OCI-LY1 (cell line): ENCODE data around the gene CELF2.

Experiments
- H2AFZ ChIP-seq: fragments of 200-600 bp; sonication (generic), shearing (Covaris generic); 2 replicates; pipeline ENCODE4 v1.6.0; 2014; ENCODE audit warnings: antibody characterized with exemption, mild to moderate bottlenecking, low read length
- H3F3A ChIP-seq: fragments of 200-600 bp; sonication (generic), shearing (Covaris generic); 2 replicates; pipeline ENCODE4 v1.6.0; 2014; ENCODE audit warnings: mild to moderate bottlenecking, antibody characterized with exemption, low read length, moderate library complexity; ENCODE audit not compliant: insufficient read depth
- H3K27ac ChIP-seq: fragments of 200-600 bp; sonication (generic); 2 replicates; pipeline ENCODE4 v1.5.1; 2014; ENCODE audit warnings: low read length, mixed run types, mild to moderate bottlenecking, low read depth; ENCODE audit not compliant: poor library complexity, severe bottlenecking
- H3K27me3 ChIP-seq: fragments of 200-600 bp; sonication (generic); 2 replicates; pipeline ENCODE4 v1.6.0; 2014; ENCODE audit warnings: antibody characterized with exemption, mild to moderate bottlenecking, low read length, moderate library complexity; ENCODE audit not compliant: insufficient read depth
- H3K36me3 ChIP-seq: fragments of 200-600 bp; sonication (generic); 2 replicates; pipeline ENCODE4 v1.6.1; 2014; ENCODE audit warnings: mild to moderate bottlenecking, antibody characterized with exemption, low read length, moderate library complexity, mixed read lengths; ENCODE audit not compliant: insufficient read depth
- H3K4me1 ChIP-seq: fragments of 200-600 bp; sonication (generic); 2 replicates; pipeline ENCODE4 v1.5.1; 2014; ENCODE audit warnings: mild to moderate bottlenecking, low read length, moderate library complexity; ENCODE audit not compliant: insufficient read depth, severe bottlenecking
- H3K4me2 ChIP-seq: fragments of 200-600 bp; sonication (generic), shearing (Covaris generic); 2 replicates; pipeline ENCODE4 v1.6.1; 2014; ENCODE audit warnings: low read length
- H3K4me3 ChIP-seq: fragments of 200-600 bp; sonication (generic); 2 replicates; pipeline ENCODE4 v1.5.1; 2014; ENCODE audit warnings: low read length, low read depth, mild to moderate bottlenecking, mixed read lengths; ENCODE audit not compliant: poor library complexity, severe bottlenecking
- H3K79me2 ChIP-seq: fragments of 200-600 bp; shearing (Covaris generic); 2 replicates; pipeline ENCODE4 v1.6.1; 2016; ENCODE audit warnings: mixed run types, low read length, mixed read lengths; ENCODE audit not compliant: insufficient read depth
- H3K9ac ChIP-seq: fragments of 200-600 bp; sonication (generic), shearing (Covaris generic); 2 replicates; pipeline ENCODE4 v1.6.1; 2014; ENCODE audit warnings: mild to moderate bottlenecking, low read length, mixed read lengths
- H3K9me2 ChIP-seq: fragments of 200-600 bp; sonication (generic), shearing (Covaris generic); 2 replicates; pipeline ENCODE4 v1.6.1; 2014; ENCODE audit warnings: low read depth, mild to moderate bottlenecking, low read length, mixed read lengths
- H3K9me3 ChIP-seq: fragments of 200-600 bp; shearing (Covaris generic); 2 replicates; pipeline ENCODE4 v1.6.1; 2014; ENCODE audit warnings: low read length, mixed read lengths
- H4K20me1 ChIP-seq: fragments of 200-600 bp; sonication (generic), shearing (Covaris generic); 2 replicates; pipeline ENCODE4 v1.6.0; 2016; ENCODE audit warnings: mild to moderate bottlenecking, low read length; ENCODE audit not compliant: insufficient read depth
- CTCF ChIP-seq: fragments of 200-600 bp; sonication (generic), shearing (Covaris generic); IDR thresholded peaks from 2 replicates; pipeline ENCODE4 v1.5.1; 2017; ENCODE audit warnings: mild to moderate bottlenecking, antibody characterized with exemption, low read length, moderate library complexity, mixed read lengths
- EZH2 ChIP-seq: fragments of 200-600 bp; sonication (generic), shearing (Covaris generic); IDR thresholded peaks from 2 replicates; pipeline ENCODE4 v1.8.0; 2017; ENCODE audit warnings: borderline replicate concordance, mixed run types, mild to moderate bottlenecking, antibody characterized with exemption, low read length, moderate library complexity, mixed read lengths

Gene CELF2

GRCh38 chr10:11011436-11011835 lies 6.2 kb upstream of the CELF2 start:
- Histone ChIP-seq H3K27me3 (no peaks in the 10 kb centered on the region), H3F3A (no peaks in the 10 kb centered on the region), H2AFZ (no peak overlapping the region), H4K20me1 (no peaks in the 10 kb centered on the region), H3K9me2 (no peaks in the 10 kb centered on the region), H3K4me2 (no peak overlapping the region), H3K36me3 (no peaks in the 10 kb centered on the region), H3K9ac (no peak overlapping the region), H3K4me3 (no peak overlapping the region), H3K27ac (no peak overlapping the region), H3K79me2 (no peaks in the 10 kb centered on the region), H3K9me3 (no peaks in the 10 kb centered on the region), H3K4me1 (no peaks in the 10 kb centered on the region)
- TF ChIP-seq EZH2, result no peak

GRCh38 chr10:11011984-11012383 lies 5.7 kb upstream of the CELF2 start:
- TF ChIP-seq CTCF, result no peak
- TF ChIP-seq EZH2, result no peak
- Histone ChIP-seq H3K27ac (no peak overlapping the region), H3F3A (no peaks in the 10 kb centered on the region), H2AFZ (no peak overlapping the region), H3K9ac (no peak overlapping the region), H3K4me3 (no peak overlapping the region), H3K4me1 (no peaks in the 10 kb centered on the region), H3K36me3 (no peaks in the 10 kb centered on the region), H3K27me3 (no peaks in the 10 kb centered on the region), H4K20me1 (no peaks in the 10 kb centered on the region), H3K9me2 (no peaks in the 10 kb centered on the region), H3K4me2 (no peak overlapping the region), H3K9me3 (no peaks in the 10 kb centered on the region), H3K79me2 (no peaks in the 10 kb centered on the region)

- H4K20me1 ChIP-seq, result no peaks in the 10 kb centered on the region
- no peaks in the 10 kb centered on the region for H3K27me3 ChIP-seq
- H2AFZ ChIP-seq, result no peak overlapping the region
- H3F3A ChIP-seq, result no peaks in the 10 kb centered on the region
- no peak overlapping the region for H3K4me3 ChIP-seq
- no peak for TF ChIP-seq EZH2
- no peak for TF ChIP-seq CTCF
- H3K9me3 ChIP-seq, result no peaks in the 10 kb centered on the region
- no peaks in the 10 kb centered on the region for H3K79me2 ChIP-seq
- no peak overlapping the region for H3K9ac ChIP-seq
- H3K4me1 ChIP-seq, result no peaks in the 10 kb centered on the region
- H3K9me2 ChIP-seq, result no peaks in the 10 kb centered on the region
- H3K36me3 ChIP-seq, result no peaks in the 10 kb centered on the region
- no peak overlapping the region for H3K4me2 ChIP-seq
- H3K27ac ChIP-seq, result no peak overlapping the region
Measured at GRCh38 chr10:11012421-11013295, 5.0 kb upstream of the CELF2 start.

GRCh38 chr10:11013836-11014235 lies 3.8 kb upstream of the CELF2 start:
- Histone ChIP-seq H3K4me2 (no peak overlapping the region), H3K9ac (no peak overlapping the region), H3F3A (no peaks in the 10 kb centered on the region), H3K4me3 (no peak overlapping the region), H4K20me1 (no peaks in the 10 kb centered on the region), H3K9me3 (no peaks in the 10 kb centered on the region), H3K4me1 (no peaks in the 10 kb centered on the region), H3K79me2 (no peaks in the 10 kb centered on the region), H3K27ac (no peak overlapping the region), H3K27me3 (no peaks in the 10 kb centered on the region), H3K9me2 (no peaks in the 10 kb centered on the region), H2AFZ (no peak overlapping the region), H3K36me3 (no peaks in the 10 kb centered on the region)
- no peak for TF ChIP-seq CTCF
- no peak for TF ChIP-seq EZH2
